HEK293 (cell line): Measurements from ENCODE around the gene TMIGD2.

Experiments
- KLF16 ChIP-seq: fragments of 450-650 bp; formaldehyde crosslinking; IDR thresholded peaks from 2 replicates; pipeline ENCODE4 v1.5.1; 2017; ENCODE audit warnings: missing biosample characterization, missing genetic modification characterization
- ZBTB48 ChIP-seq: fragments of 450-650 bp; formaldehyde crosslinking; IDR thresholded peaks from 2 replicates; pipeline ENCODE4 v1.5.1; 2016; ENCODE audit warnings: missing biosample characterization, missing genetic modification characterization
- ZFP69B ChIP-seq: fragments of 450-650 bp; formaldehyde crosslinking; IDR thresholded peaks from 2 replicates; pipeline ENCODE4 v1.5.1; 2016; ENCODE audit warnings: missing biosample characterization, missing genetic modification characterization
- ZNF24 ChIP-seq: fragments of 450-650 bp; formaldehyde crosslinking; IDR thresholded peaks from 2 replicates; pipeline ENCODE4 v1.5.1; 2016; ENCODE audit warnings: missing biosample characterization, missing genetic modification characterization
- ZNF248 ChIP-seq: fragments of 450-650 bp; formaldehyde crosslinking; IDR thresholded peaks from 2 replicates; pipeline ENCODE4 v1.5.1; 2017; ENCODE audit warnings: missing biosample characterization, missing genetic modification characterization
- ZNF558 ChIP-seq: fragments of 450-650 bp; formaldehyde crosslinking; IDR thresholded peaks from 2 replicates; pipeline ENCODE4 v1.5.1; 2016; ENCODE audit warnings: missing biosample characterization, missing genetic modification characterization
- ZNF768 ChIP-seq: fragments of 450-650 bp; formaldehyde crosslinking; IDR thresholded peaks from 2 replicates; pipeline ENCODE4 v1.5.1; 2018; ENCODE audit warnings: missing biosample characterization, mild to moderate bottlenecking, missing genetic modification characterization
- ZNF776 ChIP-seq: fragments of 450-650 bp; formaldehyde crosslinking; IDR thresholded peaks from 2 replicates; pipeline ENCODE4 v1.5.0; 2017; ENCODE audit warnings: missing biosample characterization, missing genetic modification characterization, borderline replicate concordance
- ZNF791 ChIP-seq: fragments of 450-650 bp; formaldehyde crosslinking; IDR thresholded peaks from 2 replicates; pipeline ENCODE4 v1.5.1; 2016; ENCODE audit warnings: missing biosample characterization, missing genetic modification characterization
- ZNF830 ChIP-seq: fragments of 450-650 bp; IDR thresholded peaks from 2 replicates; pipeline ENCODE4 v1.5.0; 2018; ENCODE audit warnings: missing biosample characterization, missing genetic modification characterization, low read depth, mild to moderate bottlenecking, moderate library complexity
- TF ChIP-seq, protein P1 (sequence below): fragments of 450-650 bp; formaldehyde crosslinking; IDR thresholded peaks from 2 replicates; pipeline ENCODE4; 2016; ENCODE audit warnings: missing biosample characterization, missing genetic modification characterization
- TF ChIP-seq, protein P2 (sequence below): fragments of 450-650 bp; formaldehyde crosslinking; IDR thresholded peaks from 2 replicates; pipeline ENCODE4 v1.5.1; 2016; ENCODE audit warnings: missing biosample characterization, missing genetic modification characterization

- TF ChIP-seq ZFP69B, result no peak
- TF ChIP-seq ZNF776, result no peak
- TF ChIP-seq ZNF791 (tag by site-specific recombination), result no peak
- TF ChIP-seq ZNF558, result no peak
- TF ChIP-seq, protein P1, sequence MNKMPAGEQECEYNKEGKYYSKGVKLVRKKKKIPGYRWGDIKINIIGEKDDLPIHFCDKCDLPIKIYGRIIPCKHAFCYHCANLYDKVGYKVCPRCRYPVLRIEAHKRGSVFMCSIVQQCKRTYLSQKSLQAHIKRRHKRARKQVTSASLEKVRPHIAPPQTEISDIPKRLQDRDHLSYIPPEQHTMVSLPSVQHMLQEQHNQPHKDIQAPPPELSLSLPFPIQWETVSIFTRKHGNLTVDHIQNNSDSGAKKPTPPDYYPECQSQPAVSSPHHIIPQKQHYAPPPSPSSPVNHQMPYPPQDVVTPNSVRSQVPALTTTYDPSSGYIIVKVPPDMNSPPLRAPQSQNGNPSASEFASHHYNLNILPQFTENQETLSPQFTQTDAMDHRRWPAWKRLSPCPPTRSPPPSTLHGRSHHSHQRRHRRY, result no peak
- TF ChIP-seq ZNF768 (tag by site-specific recombination), result no peak
- no peak for TF ChIP-seq ZNF830 (tag by site-specific recombination)
- no peak for TF ChIP-seq ZNF248
- TF ChIP-seq, protein P2, sequence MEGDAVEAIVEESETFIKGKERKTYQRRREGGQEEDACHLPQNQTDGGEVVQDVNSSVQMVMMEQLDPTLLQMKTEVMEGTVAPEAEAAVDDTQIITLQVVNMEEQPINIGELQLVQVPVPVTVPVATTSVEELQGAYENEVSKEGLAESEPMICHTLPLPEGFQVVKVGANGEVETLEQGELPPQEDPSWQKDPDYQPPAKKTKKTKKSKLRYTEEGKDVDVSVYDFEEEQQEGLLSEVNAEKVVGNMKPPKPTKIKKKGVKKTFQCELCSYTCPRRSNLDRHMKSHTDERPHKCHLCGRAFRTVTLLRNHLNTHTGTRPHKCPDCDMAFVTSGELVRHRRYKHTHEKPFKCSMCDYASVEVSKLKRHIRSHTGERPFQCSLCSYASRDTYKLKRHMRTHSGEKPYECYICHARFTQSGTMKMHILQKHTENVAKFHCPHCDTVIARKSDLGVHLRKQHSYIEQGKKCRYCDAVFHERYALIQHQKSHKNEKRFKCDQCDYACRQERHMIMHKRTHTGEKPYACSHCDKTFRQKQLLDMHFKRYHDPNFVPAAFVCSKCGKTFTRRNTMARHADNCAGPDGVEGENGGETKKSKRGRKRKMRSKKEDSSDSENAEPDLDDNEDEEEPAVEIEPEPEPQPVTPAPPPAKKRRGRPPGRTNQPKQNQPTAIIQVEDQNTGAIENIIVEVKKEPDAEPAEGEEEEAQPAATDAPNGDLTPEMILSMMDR (tag by site-specific recombination), result no peak
- TF ChIP-seq ZBTB48 (tag by site-specific recombination), result no peak
- TF ChIP-seq ZNF24 (tag by site-specific recombination), result no peak
- no peak for TF ChIP-seq KLF16 (tag by site-specific recombination)
These were observed 41.5 kb downstream of the TMIGD2 start for GRCh38 chr19:4260613-4261191.
